K562 (cell line): ENCODE measurements around the gene FRMPD4.

Experiments used
- COPS2 ChIP-seq: fragments of 450-650 bp; conservative IDR thresholded peaks from 2 replicates; pipeline ENCODE4 v1.6.1; 2016; ENCODE audit warnings: mild to moderate bottlenecking, moderate library complexity
- CREB1 ChIP-seq, 2 experiments: sonication (generic) in 1 of 2; formaldehyde crosslinking in 1 of 2; IDR thresholded peaks; 2 replicates each; pipeline versions ENCODE4 v1.6.1 to v1.8.0; 2012 to 2022; ENCODE audit warnings: inconsistent platforms in 1 of 2, mild to moderate bottlenecking in 1 of 2, missing genetic modification reagents in 1 of 2, moderate library complexity in 1 of 2
- HDAC6 ChIP-seq: IDR thresholded peaks from 2 replicates; pipeline ENCODE4 v1.6.1; 2012; ENCODE audit warnings: low read depth, mild to moderate bottlenecking, control low read depth, inconsistent platforms, low read length, moderate library complexity
- HEY1 ChIP-seq: fragments of 250-450 bp; sonication (Bioruptor Pico); IDR thresholded peaks from 2 replicates; pipeline ENCODE4 v1.5.0; 2020; ENCODE audit warnings: mild to moderate bottlenecking, moderate library complexity, borderline replicate concordance
- HMG20B ChIP-seq: fragments of 250-450 bp; sonication (Bioruptor Pico); IDR thresholded peaks from 2 replicates; pipeline ENCODE4 v1.5.0; 2021; ENCODE audit warnings: mild to moderate bottlenecking
- LEF1 ChIP-seq: fragments of 450-650 bp; IDR thresholded peaks from 2 replicates; pipeline ENCODE4 v1.6.1; 2016; ENCODE audit warnings: mild to moderate bottlenecking
- MEF2D ChIP-seq: conservative IDR thresholded peaks from 2 replicates; pipeline ENCODE4 v1.6.1; 2016; ENCODE audit warnings: low read depth, missing genetic modification characterization, missing compliant biosample characterization
- POLR2A ChIP-seq: fragments of 450-650 bp; conservative IDR thresholded peaks from 2 replicates; pipeline ENCODE4 v1.6.1; 2016
- RBM22 ChIP-seq: fragments of 200-400 bp; formaldehyde crosslinking; IDR thresholded peaks from 2 replicates; pipeline ENCODE4 v1.6.1; 2018; ENCODE audit warnings: low read length, low read depth; ENCODE audit not compliant: poor library complexity, severe bottlenecking
- TF ChIP-seq, protein P1 (sequence below), 3 experiments: IDR thresholded peaks in 2 of 3; conservative IDR thresholded peaks in 1 of 3; 2 replicates each; pipeline ENCODE4 v1.5.1; 2011 to 2012; ENCODE audit warnings: low read length in 3 of 3, mild to moderate bottlenecking in 3 of 3, control low read depth in 2 of 3, improper control_type of control experiment in 1 of 3, inconsistent platforms in 1 of 3, low read depth in 1 of 3, mixed read lengths in 1 of 3, moderate library complexity in 1 of 3; ENCODE audit not compliant: insufficient read depth in 2 of 3
- TF ChIP-seq, protein P2 (sequence below): fragments of 150-350 bp; conservative IDR thresholded peaks from 2 replicates; pipeline ENCODE4 v1.6.1; 2014; ENCODE audit warnings: low read length
- TF ChIP-seq, protein P3 (sequence below): sonication (generic); formaldehyde crosslinking; IDR thresholded peaks from 2 replicates; pipeline ENCODE4 v1.8.1; 2023; ENCODE audit warnings: mild to moderate bottlenecking, missing genetic modification reagents, moderate library complexity

DNA sequence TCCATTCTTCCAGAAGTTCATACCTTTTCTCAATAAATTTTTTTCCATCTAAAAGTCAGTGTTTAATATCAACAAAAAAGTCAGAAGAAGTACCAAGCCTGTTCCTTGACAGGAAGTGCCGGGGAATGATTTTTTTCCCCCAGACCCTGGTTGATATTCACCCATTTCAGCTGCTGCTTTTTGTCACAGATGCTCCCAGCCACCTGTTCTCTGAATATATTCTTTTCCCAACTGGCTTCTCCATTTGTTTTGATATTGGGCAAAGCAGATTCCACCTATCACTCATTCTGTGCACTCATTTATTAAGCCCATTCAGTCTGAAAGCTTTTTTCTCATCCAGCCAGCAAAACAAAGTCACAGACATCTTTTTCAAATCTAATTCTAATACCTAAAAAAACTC is 139.9 kb downstream of the FRMPD4 start:
- TF ChIP-seq CREB1 (IDR thresholded peaks at IDR 0.05) (no peak), CREB1 (CRISPR knock-in tag; IDR thresholded peaks at IDR 0.05) (no peak), HDAC6 (no peak), COPS2 (no peak), RBM22 (no peak), POLR2A (no peak), HMG20B (no peak), LEF1 (no peak), HEY1 (CRISPR knock-in tag) (no peak), MEF2D (tag) (no peak)
- TF ChIP-seq, protein P1, sequence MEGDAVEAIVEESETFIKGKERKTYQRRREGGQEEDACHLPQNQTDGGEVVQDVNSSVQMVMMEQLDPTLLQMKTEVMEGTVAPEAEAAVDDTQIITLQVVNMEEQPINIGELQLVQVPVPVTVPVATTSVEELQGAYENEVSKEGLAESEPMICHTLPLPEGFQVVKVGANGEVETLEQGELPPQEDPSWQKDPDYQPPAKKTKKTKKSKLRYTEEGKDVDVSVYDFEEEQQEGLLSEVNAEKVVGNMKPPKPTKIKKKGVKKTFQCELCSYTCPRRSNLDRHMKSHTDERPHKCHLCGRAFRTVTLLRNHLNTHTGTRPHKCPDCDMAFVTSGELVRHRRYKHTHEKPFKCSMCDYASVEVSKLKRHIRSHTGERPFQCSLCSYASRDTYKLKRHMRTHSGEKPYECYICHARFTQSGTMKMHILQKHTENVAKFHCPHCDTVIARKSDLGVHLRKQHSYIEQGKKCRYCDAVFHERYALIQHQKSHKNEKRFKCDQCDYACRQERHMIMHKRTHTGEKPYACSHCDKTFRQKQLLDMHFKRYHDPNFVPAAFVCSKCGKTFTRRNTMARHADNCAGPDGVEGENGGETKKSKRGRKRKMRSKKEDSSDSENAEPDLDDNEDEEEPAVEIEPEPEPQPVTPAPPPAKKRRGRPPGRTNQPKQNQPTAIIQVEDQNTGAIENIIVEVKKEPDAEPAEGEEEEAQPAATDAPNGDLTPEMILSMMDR (IDR thresholded peaks at IDR 0.05 in 2 of 3, conservative IDR thresholded peaks at IDR 0.05 in 1 of 3; ENCODE audit: insufficient read depth in 2 of 3, low read depth in 1 of 3, low read length in 3 of 3): no peak
- TF ChIP-seq, protein P2, sequence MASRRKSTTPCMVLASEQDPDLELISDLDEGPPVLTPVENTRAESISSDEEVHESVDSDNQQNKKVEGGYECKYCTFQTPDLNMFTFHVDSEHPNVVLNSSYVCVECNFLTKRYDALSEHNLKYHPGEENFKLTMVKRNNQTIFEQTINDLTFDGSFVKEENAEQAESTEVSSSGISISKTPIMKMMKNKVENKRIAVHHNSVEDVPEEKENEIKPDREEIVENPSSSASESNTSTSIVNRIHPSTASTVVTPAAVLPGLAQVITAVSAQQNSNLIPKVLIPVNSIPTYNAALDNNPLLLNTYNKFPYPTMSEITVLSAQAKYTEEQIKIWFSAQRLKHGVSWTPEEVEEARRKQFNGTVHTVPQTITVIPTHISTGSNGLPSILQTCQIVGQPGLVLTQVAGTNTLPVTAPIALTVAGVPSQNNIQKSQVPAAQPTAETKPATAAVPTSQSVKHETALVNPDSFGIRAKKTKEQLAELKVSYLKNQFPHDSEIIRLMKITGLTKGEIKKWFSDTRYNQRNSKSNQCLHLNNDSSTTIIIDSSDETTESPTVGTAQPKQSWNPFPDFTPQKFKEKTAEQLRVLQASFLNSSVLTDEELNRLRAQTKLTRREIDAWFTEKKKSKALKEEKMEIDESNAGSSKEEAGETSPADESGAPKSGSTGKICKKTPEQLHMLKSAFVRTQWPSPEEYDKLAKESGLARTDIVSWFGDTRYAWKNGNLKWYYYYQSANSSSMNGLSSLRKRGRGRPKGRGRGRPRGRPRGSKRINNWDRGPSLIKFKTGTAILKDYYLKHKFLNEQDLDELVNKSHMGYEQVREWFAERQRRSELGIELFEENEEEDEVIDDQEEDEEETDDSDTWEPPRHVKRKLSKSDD: no peak
- TF ChIP-seq, protein P3, sequence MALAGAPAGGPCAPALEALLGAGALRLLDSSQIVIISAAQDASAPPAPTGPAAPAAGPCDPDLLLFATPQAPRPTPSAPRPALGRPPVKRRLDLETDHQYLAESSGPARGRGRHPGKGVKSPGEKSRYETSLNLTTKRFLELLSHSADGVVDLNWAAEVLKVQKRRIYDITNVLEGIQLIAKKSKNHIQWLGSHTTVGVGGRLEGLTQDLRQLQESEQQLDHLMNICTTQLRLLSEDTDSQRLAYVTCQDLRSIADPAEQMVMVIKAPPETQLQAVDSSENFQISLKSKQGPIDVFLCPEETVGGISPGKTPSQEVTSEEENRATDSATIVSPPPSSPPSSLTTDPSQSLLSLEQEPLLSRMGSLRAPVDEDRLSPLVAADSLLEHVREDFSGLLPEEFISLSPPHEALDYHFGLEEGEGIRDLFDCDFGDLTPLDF (CRISPR knock-in tag): no peak
